Spleen (tissue), 11 donors: ENCODE measurements around the gene HOXA1. TPM values are rescaled to one million over a fixed set of nuclear protein-coding genes. Genes with fewer than 3 reads are reported as not detected.

Source experiments
- DNase-seq: peaks from one replicate; pipeline ENCODE4 v3.0.0-alpha.2; 2020
- H3K27ac ChIP-seq, 8 donors: fragments of 200-600 bp; sonication (generic) in 7 of 8; 1 replicate in 4 of 8; 2 replicates in 4 of 8; pipeline versions ENCODE4 v1.5.0 to v1.8.0; 2016 to 2021; ENCODE audit warnings: inconsistent platforms in 4 of 8, mild to moderate bottlenecking in 4 of 8, moderate library complexity in 1 of 8
- H3K27me3 ChIP-seq, 7 donors: fragments of 200-600 bp; sonication (generic) in 6 of 7; replicated peaks in 1 of 7; 1 replicate in 4 of 7; 2 replicates in 3 of 7; pipeline versions ENCODE4 v1.5.0 to v1.8.0; 2016 to 2021; ENCODE audit warnings: inconsistent platforms in 3 of 7, mild to moderate bottlenecking in 1 of 7
- H3K36me3 ChIP-seq, 6 donors: fragments of 200-600 bp; sonication (generic) in 5 of 6; 1 replicate in 4 of 6; 2 replicates in 2 of 6; pipeline versions ENCODE4 v1.5.0 to v1.8.0; 2016 to 2021; ENCODE audit warnings: inconsistent platforms in 2 of 6
- H3K4me1 ChIP-seq, 6 donors: fragments of 200-600 bp; sonication (generic) in 5 of 6; 1 replicate in 3 of 6; 2 replicates in 3 of 6; pipeline versions ENCODE4 v1.5.0 to v1.8.0; 2016 to 2021; ENCODE audit warnings: inconsistent platforms in 3 of 6
- H3K4me3 ChIP-seq, 8 donors: fragments of 200-600 bp; sonication (generic) in 7 of 8; 1 replicate in 4 of 8; 2 replicates in 4 of 8; pipeline versions ENCODE4 v1.5.0 to v1.8.0; 2016 to 2021; ENCODE audit warnings: inconsistent platforms in 4 of 8, mild to moderate bottlenecking in 4 of 8, moderate library complexity in 2 of 8
- H3K9me3 ChIP-seq, 8 donors: fragments of 200-600 bp; sonication (generic) in 7 of 8; 1 replicate in 4 of 8; 2 replicates in 4 of 8; pipeline versions ENCODE4 v1.5.0 to v1.8.0; 2016 to 2021; ENCODE audit warnings: inconsistent platforms in 4 of 8
- POLR2A ChIP-seq, 3 donors: fragments of 450-650 bp; IDR thresholded peaks; one replicate each; pipeline ENCODE4 v1.5.1; 2017; ENCODE audit warnings: antibody characterized with exemption in 3 of 3, mild to moderate bottlenecking in 1 of 3
- POLR2AphosphoS5 ChIP-seq, 3 donors: sonication (generic); formaldehyde crosslinking; IDR thresholded peaks; one replicate each; pipeline ENCODE4 v1.5.1; 2017; ENCODE audit warnings: antibody characterized with exemption in 3 of 3
- whole genome bisulfite sequencing, 5 donors: extraction: QIAGEN DNeasy Blood & Tissue Kit in 3 of 5; methylation state at CpG; one replicate each; pipeline versions ENCODE4 v1.1.5 to v1.1.7; 2013 to 2018; 5-methylcytosine and 5-hydroxymethylcytosine counted together
- intact Hi-C: fragments of 100-400 bp; cut with DNase I; formaldehyde crosslinking; loops from one replicate; pipeline ENCODE4 v1.15.0; 2023; ENCODE audit warnings: low total_unique reads
- polyA plus RNA-seq, 3 donors: library from polyadenylated mRNA; stranded (reverse); fragments of 200-250 nt; gene quantifications; one replicate each; pipeline ENCODE4 v1.2.1, GENCODE V29; 2013
- total RNA-seq, 7 donors: library from RNA; depleted of rRNA in 3 of 7; stranded (reverse); fragments of >200 nt in 3 of 7; fragmentation: NEBNext Ultra II Directional in 4 of 7; extraction: Animal tissue kit (Norgen Biotek cat#: 25700) in 4 of 7; gene quantifications; one replicate each; pipeline versions ENCODE4 v1.1.0 to v1.2.1, GENCODE V29; 2016 to 2021
- TF ChIP-seq, protein P1 (sequence below), 11 experiments: fragments of 200-600 bp in 7 of 11; fragments of 450-650 bp in 4 of 11; sonication (generic) in 4 of 11; IDR thresholded peaks in 8 of 11; conservative IDR thresholded peaks in 3 of 11; 1 replicate in 7 of 11; 2 replicates in 4 of 11; pipeline versions ENCODE4 v1.4.0 to v1.8.0; 2016 to 2021; ENCODE audit warnings: antibody characterized with exemption in 11 of 11, inconsistent platforms in 4 of 11, mild to moderate bottlenecking in 1 of 11
- donor health status: healthy with polysubstance abuse.
- donor health status: DM: no; HTN: no; CAD: no; lungs with moderate emphysema.
- donor health status: DM: no; HTN: no; CAD: no.
- donor health status: Bipolar disorder and iron deficiency.
- donor health status: healthy.
- donor health status: DM: no; HTN: no; CAD: no.
- donor health status: DM: yes; HTN: yes; CAD: no.

The HOXA1 gene
- total and polyA plus RNA-seq, 10 donors: 0.33 to 4.1 (median 1.5) TPM

DNA sequence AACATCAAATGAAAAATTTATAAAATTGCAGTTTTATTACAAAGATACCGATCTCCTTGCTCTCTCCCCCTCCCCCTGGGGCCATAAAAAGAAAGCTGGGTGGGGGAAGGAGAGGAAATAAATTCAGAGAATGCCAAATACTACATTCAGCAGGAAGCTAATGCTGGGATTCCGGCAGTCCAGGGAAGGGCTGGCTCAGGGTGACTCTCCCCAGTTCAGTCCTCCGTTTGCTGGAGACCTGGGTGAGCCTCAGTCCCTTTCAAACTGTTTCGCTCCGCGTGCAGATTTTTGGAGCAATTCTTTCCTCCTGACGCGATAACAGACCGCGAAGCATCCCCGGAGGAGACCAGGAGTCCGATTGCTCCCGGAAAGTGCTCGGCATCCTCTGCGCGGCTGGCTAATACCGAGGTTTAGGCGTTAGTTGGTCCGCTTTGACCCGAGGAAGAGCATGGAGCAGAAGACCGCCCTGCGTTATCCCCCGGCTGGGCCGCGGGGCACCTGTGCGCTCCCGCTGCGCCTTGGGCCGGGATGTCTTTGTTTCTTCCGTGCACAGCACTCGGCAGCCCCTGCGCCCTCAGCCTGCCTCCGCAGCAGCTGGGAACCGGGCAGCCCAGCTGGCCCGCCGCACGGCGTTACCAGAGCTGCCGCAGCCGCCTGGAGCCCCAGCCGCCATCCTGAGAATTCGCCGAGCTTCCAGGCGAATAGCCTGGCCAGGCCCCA lies 10.5 kb upstream of the HOXA1 start:
- Histone ChIP-seq H3K27me3 (peaks cover 0 to 53% (median 12%) of the 10 kb centered on the region in 7 donors), H3K9me3 (no peaks in the 10 kb centered on the region), H3K4me3 (peak overlapping the region in 7 of 8 donors; percentile 4 to 61 (median 17)), H3K36me3 (peaks cover 0 to 3% (median 0%) of the 10 kb centered on the region in 6 donors), H3K27ac (peak overlapping the region; percentile 66 to 93 (median 86)), H3K4me1 (peaks cover 0 to 84% (median 36%) of the 10 kb centered on the region in 6 donors)
- TF ChIP-seq POLR2AphosphoS5 (IDR thresholded peaks at IDR 0.05): peak in 2 of 3 donors; percentile 53 to 54
- TF ChIP-seq, protein P1, sequence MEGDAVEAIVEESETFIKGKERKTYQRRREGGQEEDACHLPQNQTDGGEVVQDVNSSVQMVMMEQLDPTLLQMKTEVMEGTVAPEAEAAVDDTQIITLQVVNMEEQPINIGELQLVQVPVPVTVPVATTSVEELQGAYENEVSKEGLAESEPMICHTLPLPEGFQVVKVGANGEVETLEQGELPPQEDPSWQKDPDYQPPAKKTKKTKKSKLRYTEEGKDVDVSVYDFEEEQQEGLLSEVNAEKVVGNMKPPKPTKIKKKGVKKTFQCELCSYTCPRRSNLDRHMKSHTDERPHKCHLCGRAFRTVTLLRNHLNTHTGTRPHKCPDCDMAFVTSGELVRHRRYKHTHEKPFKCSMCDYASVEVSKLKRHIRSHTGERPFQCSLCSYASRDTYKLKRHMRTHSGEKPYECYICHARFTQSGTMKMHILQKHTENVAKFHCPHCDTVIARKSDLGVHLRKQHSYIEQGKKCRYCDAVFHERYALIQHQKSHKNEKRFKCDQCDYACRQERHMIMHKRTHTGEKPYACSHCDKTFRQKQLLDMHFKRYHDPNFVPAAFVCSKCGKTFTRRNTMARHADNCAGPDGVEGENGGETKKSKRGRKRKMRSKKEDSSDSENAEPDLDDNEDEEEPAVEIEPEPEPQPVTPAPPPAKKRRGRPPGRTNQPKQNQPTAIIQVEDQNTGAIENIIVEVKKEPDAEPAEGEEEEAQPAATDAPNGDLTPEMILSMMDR (IDR thresholded peaks at IDR 0.05 in 8 of 11, conservative IDR thresholded peaks at IDR 0.05 in 3 of 11): no peak
- peak in 1 of 3 donors; percentile 11 for TF ChIP-seq POLR2A (IDR thresholded peaks at IDR 0.05)
- intact Hi-C loops: no loop called here
- DNase-seq: no peak
- 60 to 81% (median 73%) methylated on average over 20 to 44 of the region's 44 CpGs for WGBS, 5 donors

DNA sequence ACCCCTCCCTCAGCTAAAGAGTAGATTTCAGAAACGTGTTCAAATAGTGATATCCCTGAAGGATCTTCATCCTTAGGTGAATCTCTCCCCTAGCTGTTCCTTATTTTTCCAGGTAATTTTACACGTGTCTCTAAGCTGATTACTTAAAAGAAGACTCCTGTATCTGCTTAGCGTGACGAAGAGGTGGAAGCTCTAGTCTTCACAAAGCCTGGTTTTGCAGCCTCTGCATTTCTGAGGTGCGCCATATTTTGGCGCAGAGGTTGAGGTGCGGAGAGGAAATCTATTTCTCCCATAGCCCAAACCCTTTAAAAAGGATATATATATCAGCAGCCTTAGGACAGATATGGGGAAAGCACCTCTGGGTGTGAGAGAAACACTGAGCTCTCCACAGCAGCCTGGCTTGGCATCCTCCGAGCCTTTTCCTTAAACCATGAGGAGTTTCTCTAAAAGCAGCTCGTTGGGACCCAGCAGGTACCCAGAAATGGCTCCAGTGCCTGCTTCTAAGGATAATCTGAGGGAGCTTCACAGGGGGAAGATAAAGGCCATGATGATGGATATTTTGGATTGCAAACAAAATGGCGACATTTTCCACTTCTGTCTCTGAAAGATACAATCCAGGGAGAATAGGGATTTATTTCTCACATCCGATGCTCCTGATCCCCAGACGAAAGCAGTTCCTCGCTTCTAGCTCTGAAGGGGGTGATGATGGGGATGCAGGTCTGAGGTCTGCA lies 9.7 kb upstream of the HOXA1 start:
- H3K4me3 ChIP-seq: no peak overlapping the region
- no peaks in the 10 kb centered on the region for H3K9me3 ChIP-seq
- peak overlapping the region in 6 of 8 donors; percentile 84 to 93 (median 88) for H3K27ac ChIP-seq
- intact Hi-C loops: no loop called here
- peaks cover 0 to 12% (median 0%) of the 10 kb centered on the region in 6 donors for H3K36me3 ChIP-seq
- peaks cover 0 to 84% (median 36%) of the 10 kb centered on the region in 6 donors for H3K4me1 ChIP-seq
- TF ChIP-seq, protein P1 (IDR thresholded peaks at IDR 0.05 in 8 of 11, conservative IDR thresholded peaks at IDR 0.05 in 3 of 11): no peak
- TF ChIP-seq POLR2A (IDR thresholded peaks at IDR 0.05): no peak
- no peak for TF ChIP-seq POLR2AphosphoS5 (IDR thresholded peaks at IDR 0.05)
- peaks cover 0 to 61% (median 12%) of the 10 kb centered on the region in 7 donors for H3K27me3 ChIP-seq
- 83 to 90% (median 87%) methylated on average over 13 of the region's 13 CpGs for WGBS, 5 donors
- DNase-seq: no peak

DNA sequence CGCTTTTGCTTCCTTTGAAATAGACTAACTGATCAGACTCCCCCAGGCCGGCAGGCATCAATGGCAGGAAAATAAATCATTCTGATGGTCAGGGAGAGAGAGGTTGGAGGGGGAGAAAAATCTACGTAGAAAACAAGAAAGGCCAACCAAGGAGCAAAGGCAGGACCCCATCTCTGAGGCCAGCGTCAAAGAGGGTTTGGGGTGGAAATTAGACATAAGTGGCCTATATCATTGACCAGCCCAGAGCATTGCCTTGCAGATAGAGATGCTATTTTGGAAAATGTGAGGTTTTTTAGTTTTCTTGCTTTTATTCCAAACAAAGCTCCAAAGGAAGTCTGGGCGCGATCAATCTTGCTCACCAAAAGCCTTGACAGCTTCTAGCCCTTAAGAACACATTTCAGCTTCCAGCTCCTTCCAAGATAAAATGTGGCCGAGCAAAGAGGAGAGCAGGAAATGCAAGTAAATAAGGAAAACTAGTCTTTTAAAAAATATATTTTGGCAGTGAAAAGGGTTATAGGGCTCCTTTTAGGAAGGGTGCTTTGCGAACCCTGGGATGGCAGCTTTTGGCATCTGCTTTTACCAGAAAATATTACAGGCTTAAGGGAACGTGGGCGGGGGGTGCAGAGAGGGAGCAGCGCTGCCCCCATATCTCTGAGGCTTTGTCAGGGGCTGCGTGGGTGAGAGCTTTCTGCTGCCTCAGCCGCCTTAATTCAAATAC lies 8.7 kb upstream of the HOXA1 start:
- WGBS, 5 donors: 61 to 76% (median 73%) methylated on average over 13 of the region's 13 CpGs
- no peaks in the 10 kb centered on the region for H3K9me3 ChIP-seq
- peaks cover 0 to 69% (median 12%) of the 10 kb centered on the region in 7 donors for H3K27me3 ChIP-seq
- H3K27ac ChIP-seq: peak overlapping the region; percentile 35 to 93 (median 78)
- intact Hi-C loops: no loop called here
- peak overlapping the region in 2 of 8 donors; percentile 42 to 65 for H3K4me3 ChIP-seq
- H3K36me3 ChIP-seq: peaks cover 0 to 22% (median 0%) of the 10 kb centered on the region in 6 donors
- peaks cover 0 to 87% (median 42%) of the 10 kb centered on the region in 6 donors for H3K4me1 ChIP-seq
- no peak for DNase-seq
- TF ChIP-seq POLR2AphosphoS5 (IDR thresholded peaks at IDR 0.05): no peak
- TF ChIP-seq, protein P1 (IDR thresholded peaks at IDR 0.05 in 8 of 11, conservative IDR thresholded peaks at IDR 0.05 in 3 of 11): no peak
